GM19240 (cell line): ENCODE measurements around the gene CDK18.
"Not testable (repeated sequence)": the region's sequence is repeated elsewhere in the genome, so short reads cannot be mapped to it uniquely, and the experiment has no call there.

Source experiments
- DNase-seq: peaks from one replicate; pipeline ENCODE4 v3.0.0; 2011; ENCODE audit warnings: low spot score; ENCODE audit not compliant: insufficient read length

CDK18 gene

GRCh38 chr1:205480349-205480985 lies 24.0 kb upstream of the CDK18 start:
- no peak for DNase-seq

GRCh38 chr1:205481218-205481617 lies 23.3 kb upstream of the CDK18 start:
- no peak for DNase-seq

- DNase-seq: no peak
Measured at GRCh38 chr1:205481629-205482151, 22.8 kb upstream of the CDK18 start.

- DNase-seq: not testable (repeated sequence)
Measured at GRCh38 chr1:205482587-205482986, 21.9 kb upstream of the CDK18 start.

- no peak for DNase-seq
Measured at GRCh38 chr1:205483372-205483771, 21.1 kb upstream of the CDK18 start.

- DNase-seq: peak; percentile 93
Measured at GRCh38 chr1:205484985-205485967, 19.2 kb upstream of the CDK18 start.

GRCh38 chr1:205486258-205486657 lies 18.2 kb upstream of the CDK18 start:
- no peak for DNase-seq

- peak; percentile 59 for DNase-seq
Measured at GRCh38 chr1:205488074-205488723, 16.3 kb upstream of the CDK18 start.

- DNase-seq: no peak
Measured at GRCh38 chr1:205491794-205492193, 12.7 kb upstream of the CDK18 start.

GRCh38 chr1:205492201-205492667 lies 12.2 kb upstream of the CDK18 start:
- DNase-seq: no peak

- no peak for DNase-seq
Measured at GRCh38 chr1:205492774-205493173, 11.7 kb upstream of the CDK18 start.

- no peak for DNase-seq
Measured at GRCh38 chr1:205493241-205494085, 11.0 kb upstream of the CDK18 start.

- no peak for DNase-seq
Measured at GRCh38 chr1:205494115-205494514, 10.4 kb upstream of the CDK18 start.

GRCh38 chr1:205495237-205495823 lies 9.1 kb upstream of the CDK18 start:
- no peak for DNase-seq

GRCh38 chr1:205496661-205497060 lies 7.8 kb upstream of the CDK18 start:
- no peak for DNase-seq

- DNase-seq: no peak
Measured at GRCh38 chr1:205497351-205497750, 7.1 kb upstream of the CDK18 start.

GRCh38 chr1:205499789-205500188 lies 4.7 kb upstream of the CDK18 start:
- DNase-seq: no peak

- DNase-seq: no peak
Measured at GRCh38 chr1:205500240-205501233, 3.9 kb upstream of the CDK18 start.
